ENCODE measurements around the gene FAM76B.
"Not testable (repeated sequence)": the region's sequence is repeated elsewhere in the genome, so short reads cannot be mapped to it uniquely, and the experiment has no call there.

FAM76B gene

DNA sequence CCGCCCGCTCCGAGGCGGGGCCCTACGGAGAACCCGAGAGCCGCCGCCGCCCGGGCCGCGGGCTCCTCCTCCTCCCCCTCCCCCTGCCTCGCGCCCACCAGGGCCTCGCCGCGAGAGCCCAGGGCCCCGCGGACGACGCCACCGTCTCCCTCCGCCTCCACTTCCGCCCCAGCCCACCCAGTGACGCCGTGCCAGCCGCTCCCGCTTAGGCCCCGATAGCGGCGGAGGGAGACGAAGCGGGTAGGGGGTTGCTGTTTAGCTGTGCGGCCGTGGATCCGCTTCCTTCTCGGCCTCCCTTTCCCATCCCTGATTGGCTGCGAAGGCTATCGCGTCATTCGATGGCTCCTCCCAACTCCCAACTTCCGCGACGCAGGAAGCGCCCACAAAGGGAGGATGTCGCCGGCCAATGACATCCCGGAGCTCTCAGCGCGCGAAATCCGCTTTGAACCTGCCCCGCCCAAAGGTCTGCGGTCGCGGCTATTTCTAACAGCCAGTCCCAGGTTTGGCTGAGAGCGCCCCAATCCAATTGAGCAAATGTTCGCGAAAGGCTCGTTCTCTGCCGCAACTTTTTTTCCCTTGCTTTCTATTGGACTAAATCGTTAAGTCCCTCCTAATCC lies at the start of gene FAM76B:
FAM76B (minus strand) TSS at position 277 of the 617 bp plus-strand sequence. CDS start 304 bp downstream, outside the sequence.
- in situ Hi-C loops (cut with MboI; ENCODE audit: low sequenced_read_pairs) = no loop called here

DNA sequence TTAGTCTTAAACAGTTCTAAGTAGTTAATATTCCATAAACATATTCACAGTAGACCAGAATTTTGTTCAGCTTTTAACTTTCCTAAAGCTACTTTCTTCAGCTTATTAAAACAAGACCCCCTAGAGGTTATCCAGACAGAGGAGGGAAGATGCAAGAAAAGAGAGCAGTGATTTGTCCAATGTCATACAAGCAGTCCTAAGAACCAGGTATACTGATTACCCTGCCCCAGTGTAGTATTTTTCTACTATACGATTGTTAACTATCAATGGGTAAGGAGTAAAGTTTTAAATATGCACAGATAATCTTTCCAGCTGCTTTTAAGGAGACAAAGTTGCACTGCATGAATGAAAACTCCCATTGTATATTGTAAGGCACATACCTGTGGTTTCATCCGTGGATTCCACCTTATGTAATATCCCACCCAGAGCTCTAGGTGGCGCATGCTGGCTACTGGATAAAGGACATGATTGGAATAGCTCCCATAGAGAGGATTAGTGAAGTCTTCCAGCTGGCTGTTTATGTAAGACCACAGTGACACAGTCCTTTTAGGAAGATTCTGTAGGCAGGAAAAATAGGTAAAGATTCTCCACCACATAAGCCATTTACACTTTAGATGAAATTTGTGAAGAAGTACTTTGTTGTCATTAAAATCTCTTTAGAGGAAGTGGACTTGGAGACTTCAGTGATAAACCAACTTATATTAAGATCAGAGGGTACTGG lies 46.3 kb upstream of the FAM76B start:
- in situ Hi-C loops (cut with MboI; ENCODE audit: low sequenced_read_pairs) = no loop called here

DNA sequence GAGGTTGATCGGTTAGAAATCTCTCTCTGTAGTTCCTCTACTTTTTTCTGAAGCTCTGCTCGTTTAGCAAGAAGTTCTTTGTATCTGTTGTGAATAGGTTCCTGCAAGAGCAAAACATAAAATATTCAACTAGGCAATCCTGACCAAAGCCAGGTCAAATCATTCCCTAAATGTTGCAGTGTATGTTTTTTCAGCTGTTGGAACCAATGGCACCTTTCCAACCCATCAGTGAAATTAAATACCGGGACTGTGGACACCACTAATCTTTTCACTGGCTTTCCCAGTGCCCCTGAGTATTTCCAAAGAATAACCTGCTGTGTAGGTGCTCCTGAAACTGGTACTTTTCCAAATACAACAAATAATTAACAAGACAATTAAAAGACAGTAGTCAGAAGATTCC lies 45.8 kb upstream of the FAM76B start:
- in situ Hi-C loops (cut with MboI; ENCODE audit: low sequenced_read_pairs) = no loop called here

DNA sequence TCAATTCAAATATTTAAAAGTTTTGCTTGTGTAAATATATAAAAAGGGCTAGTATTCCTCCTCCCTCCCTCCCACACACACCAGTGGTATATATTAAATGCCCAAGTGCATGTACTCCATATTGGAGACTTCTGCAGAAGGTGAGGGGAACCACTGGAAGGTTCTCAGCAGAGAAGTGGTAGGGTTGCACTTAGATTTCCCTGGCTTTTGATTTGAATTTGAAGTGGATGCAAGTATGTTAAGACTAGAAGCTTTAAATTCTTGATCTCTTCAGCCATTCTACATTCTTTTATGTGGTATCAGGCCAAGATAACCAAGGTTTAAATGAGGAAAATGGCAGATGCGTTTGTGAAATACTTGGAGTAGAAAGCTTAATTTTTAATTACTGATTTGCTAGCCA lies 43.8 kb upstream of the FAM76B start:
- in situ Hi-C loops (cut with MboI; ENCODE audit: low sequenced_read_pairs) = no loop called here

DNA sequence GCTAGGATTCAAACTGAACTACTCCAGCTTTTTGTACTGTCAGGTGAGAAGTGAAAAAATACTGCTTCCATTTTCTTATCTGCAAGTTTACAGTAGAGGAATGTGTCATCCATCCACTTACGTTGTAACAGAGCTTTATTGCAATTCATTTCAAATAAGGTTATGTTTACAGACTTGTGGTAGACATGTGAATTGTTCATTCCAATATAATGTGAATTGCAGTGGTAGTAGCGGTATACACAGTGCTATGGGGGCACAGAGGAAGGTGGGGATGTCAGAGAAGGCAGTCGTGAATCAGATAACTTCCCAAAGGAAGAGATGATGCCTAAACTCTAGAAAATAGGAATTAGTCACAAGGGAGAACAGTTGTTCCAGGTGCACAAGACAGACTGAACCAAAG lies 43.2 kb upstream of the FAM76B start:
- in situ Hi-C loops (cut with MboI; ENCODE audit: low sequenced_read_pairs) = no loop called here

DNA sequence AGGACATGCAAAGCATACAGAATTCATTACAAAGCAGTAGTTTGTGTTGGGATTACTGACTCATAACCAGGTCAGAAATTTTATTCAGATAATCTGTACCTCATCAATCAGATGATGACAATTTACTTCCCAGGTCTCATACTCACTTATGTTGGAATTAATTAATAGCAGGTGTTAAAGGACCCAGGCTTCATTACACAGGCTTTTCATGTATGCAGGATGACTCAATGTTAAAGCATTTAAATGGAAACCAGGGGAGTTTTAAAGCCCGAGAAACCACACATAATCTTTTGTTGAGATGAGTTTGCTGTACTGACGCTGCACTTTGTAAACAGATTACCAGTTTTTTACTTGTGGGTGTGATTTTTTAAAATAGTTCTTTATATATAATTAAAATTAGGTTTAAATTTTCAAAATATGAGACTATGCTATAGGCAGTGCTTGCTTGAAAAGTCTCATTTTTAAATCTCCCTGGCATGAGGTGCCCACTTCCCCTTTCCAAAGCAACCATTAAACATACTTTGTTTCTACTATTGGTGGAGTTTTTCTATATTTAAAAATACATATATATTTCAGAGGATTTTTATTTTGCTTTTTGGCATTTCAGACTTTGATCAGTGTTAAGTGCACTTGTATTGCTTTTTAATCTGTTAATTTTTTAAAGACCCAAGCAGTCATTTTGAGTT lies 41.8 kb upstream of the FAM76B start:
- in situ Hi-C loops (cut with MboI; ENCODE audit: low sequenced_read_pairs) = no loop called here

DNA sequence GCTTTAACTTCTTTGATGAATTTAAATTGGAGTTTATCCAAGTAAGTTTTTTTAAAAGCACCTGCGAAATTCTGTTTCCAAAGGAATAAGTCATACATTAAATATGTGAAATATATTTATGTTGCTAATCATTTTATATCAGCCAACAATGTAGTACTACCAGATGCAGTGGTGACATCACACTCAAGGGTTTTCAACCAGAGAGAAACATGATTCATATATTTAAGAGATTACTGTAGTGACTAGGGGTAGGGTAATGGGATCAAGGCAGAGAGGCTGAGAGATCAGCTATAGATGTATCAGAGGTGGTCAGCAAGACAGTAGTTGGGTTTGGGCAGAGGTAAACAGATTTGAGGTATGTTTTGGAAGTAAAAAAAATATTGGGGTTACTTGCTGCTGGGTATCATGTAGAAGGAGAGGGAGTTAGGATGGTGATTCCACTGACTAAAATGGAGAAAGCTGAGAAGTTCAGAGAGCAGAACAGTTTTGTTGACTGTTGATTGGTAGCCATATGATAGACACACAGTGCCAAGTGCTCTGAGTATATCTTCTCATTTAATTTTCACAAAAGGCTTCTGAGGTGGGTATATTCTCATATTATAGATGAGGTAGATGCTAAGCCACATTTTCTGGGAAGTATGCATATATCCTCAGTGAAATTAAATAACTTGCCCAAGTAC lies 40.1 kb upstream of the FAM76B start:
- in situ Hi-C loops (cut with MboI; ENCODE audit: low sequenced_read_pairs) = no loop called here

DNA sequence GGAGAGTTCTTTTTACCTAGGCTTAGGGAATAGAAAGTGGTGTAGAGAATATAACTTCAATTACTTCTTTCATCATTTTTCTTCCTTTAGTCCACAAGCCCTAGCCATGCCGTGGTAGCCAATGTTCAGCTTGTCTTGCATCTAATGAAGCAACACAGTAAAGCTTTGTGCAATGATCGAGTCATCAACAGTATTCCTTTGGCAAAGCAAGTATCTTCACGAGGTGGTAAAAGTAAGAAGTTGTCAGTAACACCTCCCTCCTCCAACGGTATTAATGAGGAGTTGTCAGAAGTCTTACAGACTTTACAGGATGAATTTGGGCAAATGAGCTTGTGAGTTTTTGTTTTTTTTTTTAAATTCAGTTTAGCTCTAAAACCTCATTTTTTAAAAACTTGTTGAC lies 38.1 kb upstream of the FAM76B start:
- in situ Hi-C loops (cut with MboI; ENCODE audit: low sequenced_read_pairs) = no loop called here

DNA sequence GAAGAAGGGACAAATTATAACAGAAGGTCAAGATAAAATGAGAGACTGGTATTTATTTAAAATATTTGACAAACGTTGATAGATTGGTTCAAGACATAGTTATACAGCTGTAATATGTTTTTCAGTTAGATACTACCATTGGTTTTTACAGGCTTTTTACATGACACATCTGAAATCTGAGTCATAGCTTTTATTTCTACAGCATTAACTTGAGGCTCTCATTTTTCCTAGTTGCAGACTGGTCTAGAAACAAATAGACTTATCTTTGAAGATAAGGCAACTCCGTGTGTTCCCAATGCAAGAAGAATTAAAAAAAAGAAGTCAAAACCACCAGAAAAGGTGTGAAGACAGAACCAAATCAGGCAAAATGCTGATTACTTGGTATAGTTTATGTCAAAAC lies 32.1 kb upstream of the FAM76B start:
- in situ Hi-C loops (cut with MboI; ENCODE audit: low sequenced_read_pairs) = no loop called here

DNA sequence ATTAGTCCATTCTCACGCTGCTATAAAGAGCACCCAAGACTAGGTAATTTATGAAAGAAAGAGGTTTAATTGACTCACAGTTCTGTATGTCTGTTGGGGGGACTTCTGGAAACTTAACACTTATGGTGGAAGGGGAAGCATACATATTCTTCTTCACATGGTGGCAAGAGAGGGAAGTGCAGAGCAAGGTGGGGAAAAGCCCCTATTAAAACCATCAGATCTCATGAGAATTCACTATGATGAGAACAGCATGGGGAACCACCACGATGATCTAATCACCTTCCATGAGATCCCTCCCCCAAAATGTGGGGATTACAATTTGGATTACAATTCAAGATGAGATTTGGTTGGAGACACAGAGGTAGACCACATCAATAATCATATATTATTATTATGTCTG lies 26.5 kb upstream of the FAM76B start:
- in situ Hi-C loops (cut with MboI; ENCODE audit: low sequenced_read_pairs) = no loop called here

DNA sequence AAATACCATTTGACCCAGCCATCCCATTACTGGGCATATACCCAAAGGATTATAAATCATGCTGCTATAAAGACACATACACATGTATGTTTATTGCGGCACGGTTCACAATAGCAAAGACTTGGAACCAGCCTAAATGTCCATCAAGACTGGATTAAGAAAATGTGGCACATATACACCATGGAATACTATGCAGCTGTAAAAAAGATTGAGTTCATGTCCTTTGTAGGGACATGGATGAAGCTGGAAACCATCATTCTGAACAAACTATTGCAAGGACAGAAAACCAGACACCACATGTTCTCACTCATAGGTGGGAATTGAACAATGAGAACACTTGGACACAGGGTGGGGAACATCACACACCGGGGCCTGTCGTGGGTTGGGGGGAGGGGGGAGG lies 21.5 kb upstream of the FAM76B start:
- in situ Hi-C loops (cut with MboI; ENCODE audit: low sequenced_read_pairs) = not testable (repeated sequence)

DNA sequence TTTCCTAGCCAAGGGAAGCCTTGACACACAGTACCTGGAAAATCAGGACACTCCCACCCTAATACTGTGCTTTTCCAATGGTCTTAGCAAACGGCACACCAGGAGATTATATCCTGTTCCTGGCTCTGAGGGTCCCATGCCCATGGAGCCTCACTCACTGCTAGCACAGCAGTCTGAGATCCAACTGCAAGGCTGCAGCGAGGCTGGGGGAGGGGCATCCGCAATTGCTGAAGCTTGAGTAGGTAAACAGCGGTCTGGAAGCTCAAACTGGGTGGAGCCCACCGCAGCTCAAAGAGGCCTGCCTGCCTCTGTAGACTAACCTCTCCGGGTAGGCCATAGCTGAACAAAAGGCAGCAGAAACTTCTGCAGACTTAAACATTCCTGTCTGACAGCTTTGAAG lies 16.9 kb upstream of the FAM76B start:
- in situ Hi-C loops (cut with MboI; ENCODE audit: low sequenced_read_pairs) = not testable (repeated sequence)

DNA sequence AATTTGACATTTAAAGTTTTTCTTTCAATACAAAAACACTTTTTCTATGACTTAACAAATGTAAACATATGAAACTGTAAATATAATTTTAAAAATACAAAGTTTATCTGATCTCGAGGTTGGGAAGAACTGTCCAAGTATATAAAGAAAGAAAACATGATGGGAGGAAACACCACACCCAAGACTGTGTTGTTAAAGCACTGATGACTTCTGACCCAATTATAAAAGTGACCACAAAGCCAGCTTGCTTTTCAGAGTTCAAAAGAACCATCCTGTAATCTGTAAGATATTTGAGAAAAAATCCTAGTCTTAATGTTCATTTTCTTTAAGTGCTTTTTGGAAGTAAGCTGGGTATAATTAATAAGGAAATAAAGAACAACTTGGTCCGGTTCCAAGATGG lies 16.3 kb upstream of the FAM76B start:
- in situ Hi-C loops (cut with MboI; ENCODE audit: low sequenced_read_pairs) = no loop called here

DNA sequence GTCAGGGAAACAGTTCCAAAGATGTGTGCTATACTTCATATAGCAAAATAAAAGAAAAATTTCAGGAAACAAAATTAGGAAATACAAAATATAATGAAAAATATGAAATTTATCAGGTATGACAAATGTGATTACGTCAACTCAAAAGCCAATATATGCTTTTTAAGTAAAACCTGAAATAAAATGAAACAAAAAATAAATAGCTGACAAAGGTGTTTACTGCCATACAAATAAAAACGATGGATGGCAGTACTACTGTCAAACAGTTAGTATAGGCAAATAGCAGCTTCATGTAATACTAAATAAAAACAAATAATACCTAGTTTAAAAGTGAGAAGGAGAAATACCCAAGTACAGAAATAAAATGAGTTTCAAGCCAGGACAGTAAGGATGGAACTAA lies 14.4 kb upstream of the FAM76B start:
- in situ Hi-C loops (cut with MboI; ENCODE audit: low sequenced_read_pairs) = no loop called here

DNA sequence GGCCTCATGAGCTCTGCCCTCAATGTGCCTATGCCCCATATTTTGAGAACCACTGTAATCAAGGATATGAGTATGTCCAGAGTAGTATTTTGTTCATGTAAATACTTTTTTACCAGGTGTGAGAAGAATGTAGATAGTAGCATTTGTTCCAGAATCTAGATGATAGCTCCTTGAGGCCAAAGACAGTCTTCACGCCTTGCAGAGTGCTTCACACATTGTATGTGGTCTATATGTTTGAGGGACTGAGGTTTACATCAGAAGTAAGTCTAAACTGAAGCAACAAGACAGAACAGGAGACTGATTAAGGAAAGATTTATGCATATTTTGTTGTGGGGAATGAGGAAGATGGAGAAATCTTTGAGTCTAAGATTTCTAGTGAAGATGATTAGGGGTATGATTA lies 13.2 kb upstream of the FAM76B start:
- in situ Hi-C loops (cut with MboI; ENCODE audit: low sequenced_read_pairs) = no loop called here

DNA sequence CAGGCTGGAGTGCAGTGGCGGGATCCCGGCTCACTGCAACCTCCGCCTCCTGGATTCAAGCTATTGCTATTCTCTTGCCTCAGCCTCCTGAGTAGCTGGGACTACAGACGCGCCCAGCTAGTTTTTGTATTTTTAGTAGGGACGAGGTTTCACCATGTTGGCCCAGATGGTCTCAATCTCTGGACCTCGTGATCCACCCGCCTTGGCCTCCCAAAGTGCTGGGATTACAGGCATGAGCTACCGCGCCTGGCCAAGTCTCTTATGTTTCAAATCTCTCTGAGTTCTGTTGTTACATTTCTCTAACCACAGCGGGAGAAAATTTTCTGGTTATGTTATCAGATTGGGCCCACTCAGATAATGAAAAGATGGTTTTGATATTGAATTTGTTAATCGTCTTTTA lies 10.9 kb upstream of the FAM76B start:
- in situ Hi-C loops (cut with MboI; ENCODE audit: low sequenced_read_pairs) = no loop called here

DNA sequence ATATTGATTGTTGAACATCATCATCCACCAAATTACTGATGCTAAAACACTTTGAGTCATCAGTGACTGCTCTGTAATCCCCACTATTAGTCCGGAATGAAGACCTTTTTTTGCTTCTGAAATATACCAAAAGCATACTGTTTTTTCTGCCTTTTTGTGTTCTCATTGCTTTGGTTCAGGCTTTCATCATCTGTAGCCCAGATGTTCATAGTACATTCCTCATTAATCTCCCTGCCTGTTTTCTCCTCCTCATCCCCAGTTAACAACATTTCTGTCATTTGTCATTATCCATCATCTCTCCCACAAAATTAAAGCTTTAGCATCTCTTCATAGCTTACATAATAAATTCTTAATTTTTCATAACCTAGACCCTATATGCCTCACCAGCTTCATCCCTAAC lies 10.0 kb upstream of the FAM76B start:
- in situ Hi-C loops (cut with MboI; ENCODE audit: low sequenced_read_pairs) = no loop called here

DNA sequence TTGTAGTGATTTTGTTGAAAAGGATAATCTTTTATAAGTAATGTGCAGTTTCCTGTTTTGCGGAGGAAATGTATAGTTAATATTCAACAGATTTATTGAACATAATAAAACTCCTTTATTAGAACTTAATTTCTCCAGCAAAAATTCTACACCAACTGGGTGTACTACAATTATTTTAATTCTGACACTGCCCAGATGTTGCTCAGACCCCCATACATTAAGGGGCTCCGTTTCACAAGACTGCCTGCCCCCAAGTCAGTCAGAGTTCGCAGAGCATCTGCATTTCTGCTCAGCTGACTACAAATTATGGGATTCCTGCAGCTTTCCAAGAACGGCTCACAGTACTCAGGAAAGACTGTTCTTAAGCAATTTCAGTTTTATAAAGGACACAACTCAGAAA lies 6.9 kb upstream of the FAM76B start:
- in situ Hi-C loops (cut with MboI; ENCODE audit: low sequenced_read_pairs) = no loop called here

DNA sequence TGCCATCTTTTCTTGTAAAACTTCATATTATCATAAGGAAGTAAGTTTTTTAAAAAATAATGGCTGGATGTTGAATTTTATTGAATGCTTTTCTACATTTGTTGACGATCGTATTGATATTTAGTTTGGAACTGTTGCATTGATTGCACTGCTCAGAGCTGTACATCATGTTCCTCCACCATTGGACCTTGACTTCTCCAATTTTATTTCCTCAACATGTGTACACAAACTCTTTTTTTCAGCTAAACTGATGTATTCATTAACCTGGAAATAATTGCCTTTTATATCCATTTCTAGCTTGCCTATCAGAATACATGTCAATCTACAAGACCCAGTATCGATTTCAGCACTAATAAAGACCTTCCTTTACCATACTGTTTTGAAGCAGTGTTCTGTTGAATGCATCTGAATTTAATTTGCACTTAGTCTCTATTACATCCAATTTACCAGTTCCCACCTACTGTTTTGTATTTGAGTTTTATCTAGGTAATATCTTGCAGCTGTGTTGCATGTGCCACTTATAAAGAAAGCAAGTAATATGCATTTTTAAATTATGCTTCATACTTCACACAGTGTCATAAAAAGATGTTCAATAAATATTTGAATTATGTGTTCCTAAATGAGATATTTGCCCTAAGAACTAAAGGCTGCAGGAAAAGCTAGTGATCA lies 6.2 kb upstream of the FAM76B start:
- in situ Hi-C loops (cut with MboI; ENCODE audit: low sequenced_read_pairs) = no loop called here

DNA sequence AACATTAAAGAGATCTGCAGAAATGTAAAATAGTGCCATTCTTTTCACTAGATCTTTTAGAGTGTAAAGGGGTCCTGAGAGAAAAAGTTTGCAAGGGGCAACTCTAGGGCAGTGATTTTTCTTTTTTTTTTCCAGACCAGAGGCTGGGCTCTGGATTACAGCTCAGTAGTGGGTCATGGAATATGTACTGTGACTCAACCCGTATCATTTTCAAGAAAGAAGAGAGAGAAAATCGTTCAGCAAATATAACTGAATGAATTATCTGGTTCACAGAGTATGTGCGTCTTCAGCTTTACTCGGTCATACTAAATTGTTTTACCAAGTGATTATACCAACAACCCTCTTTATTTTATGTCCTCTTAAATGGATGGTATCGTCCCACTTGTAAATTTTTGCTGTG lies 4.5 kb upstream of the FAM76B start:
- in situ Hi-C loops (cut with MboI; ENCODE audit: low sequenced_read_pairs) = no loop called here

DNA sequence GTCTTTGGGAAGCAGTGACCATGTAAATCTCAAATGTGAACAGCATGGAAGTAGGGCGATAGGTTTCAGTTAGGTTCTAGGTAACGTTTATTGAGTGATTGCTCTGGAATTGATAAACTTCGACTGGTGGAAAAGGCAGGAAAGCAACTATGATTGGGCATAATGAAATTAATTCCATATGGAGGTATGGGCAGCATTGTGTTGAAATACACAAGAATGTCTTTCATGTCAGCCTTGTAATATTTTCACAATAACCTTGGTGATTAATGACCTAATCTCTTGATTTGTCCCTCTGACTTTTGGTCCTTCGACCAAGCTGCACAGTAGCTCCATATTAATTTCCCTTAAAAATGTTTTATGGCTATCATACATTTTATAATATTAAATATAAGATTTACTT lies 3.5 kb upstream of the FAM76B start:
- in situ Hi-C loops (cut with MboI; ENCODE audit: low sequenced_read_pairs) = no loop called here

Data from hTERT RPE-1 (cell line).